DMS53 treated with DMSO at 0.1 percent for 48 hours (cell line): ENCODE results near the gene LRRC14B.

Experiments
- DNase-seq: peaks from one replicate; lab custom pipeline; 2025; ENCODE audit not compliant: unreplicated experiment; lab: John Stamatoyannopoulos, UW

The LRRC14B gene

DNA sequence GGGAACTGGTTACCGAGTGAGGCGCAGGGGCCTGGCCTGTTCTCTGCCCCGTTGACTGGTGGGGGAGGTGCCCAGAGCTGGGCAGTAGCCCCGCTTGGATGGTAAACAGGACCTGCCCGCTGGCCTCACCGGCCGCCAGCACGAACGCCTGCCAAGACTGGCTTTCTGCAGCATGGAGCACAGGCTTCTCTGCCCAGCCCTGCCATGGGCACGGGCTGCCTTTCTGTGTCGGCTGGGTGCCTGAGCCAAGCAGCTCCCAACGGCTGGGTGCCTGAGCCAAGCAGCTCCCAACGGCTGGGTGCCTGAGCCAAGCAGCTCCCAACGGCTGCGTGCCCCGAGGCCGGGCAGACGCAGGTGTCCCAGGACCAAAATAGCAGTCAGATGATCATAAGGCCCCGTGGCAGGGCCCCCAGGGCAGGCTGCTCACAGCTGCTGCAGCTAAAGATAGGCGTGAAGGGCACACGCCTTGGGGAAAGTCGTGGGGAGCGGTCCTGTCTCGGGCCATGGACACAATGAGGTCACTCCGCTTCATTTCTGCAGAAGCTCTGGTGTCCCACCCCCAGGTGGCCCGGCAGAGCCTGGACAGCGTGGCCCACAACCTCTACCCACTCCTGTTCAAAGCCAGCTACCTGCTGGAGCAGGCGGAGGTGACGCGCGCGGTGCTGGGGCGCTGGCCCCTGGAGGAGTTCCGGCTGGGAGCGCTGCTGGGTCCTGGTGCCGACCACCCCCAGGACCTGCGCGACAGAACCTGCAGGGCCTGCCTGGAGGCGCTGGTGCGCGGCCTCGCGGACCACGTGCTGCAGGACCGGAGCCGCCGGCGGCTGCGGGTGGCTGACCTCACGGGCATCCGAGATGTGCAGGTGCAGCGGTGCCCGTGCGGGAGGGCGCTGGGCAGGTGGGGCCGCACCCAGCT is at the start of gene LRRC14B:
TSS of gene LRRC14B (plus strand) at position 460 of the 913 bp plus-strand sequence. CDS start at position 504, 44 bp downstream.
- peak; percentile 68 for DNase-seq

DNA sequence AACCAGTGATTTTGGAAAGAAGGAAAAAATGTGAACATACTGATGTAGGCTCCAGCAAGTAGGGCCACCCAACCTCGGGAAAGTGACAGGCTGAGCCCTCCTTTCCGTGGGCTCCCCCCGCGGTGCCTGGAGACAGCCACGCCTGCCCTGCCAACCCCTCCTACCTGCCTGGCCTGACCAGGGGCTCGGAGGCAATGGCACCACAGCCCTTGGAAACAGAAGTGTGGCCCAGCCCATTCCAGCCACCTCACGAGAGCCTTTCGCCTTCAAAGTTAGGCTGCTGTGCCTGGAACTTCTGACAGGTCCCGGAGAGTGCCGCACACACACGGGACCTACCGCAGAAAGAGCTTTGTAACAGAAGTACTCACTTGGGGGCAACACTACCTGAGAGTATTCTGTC is 49.5 kb upstream of the LRRC14B start:
- no peak for DNase-seq

DNA sequence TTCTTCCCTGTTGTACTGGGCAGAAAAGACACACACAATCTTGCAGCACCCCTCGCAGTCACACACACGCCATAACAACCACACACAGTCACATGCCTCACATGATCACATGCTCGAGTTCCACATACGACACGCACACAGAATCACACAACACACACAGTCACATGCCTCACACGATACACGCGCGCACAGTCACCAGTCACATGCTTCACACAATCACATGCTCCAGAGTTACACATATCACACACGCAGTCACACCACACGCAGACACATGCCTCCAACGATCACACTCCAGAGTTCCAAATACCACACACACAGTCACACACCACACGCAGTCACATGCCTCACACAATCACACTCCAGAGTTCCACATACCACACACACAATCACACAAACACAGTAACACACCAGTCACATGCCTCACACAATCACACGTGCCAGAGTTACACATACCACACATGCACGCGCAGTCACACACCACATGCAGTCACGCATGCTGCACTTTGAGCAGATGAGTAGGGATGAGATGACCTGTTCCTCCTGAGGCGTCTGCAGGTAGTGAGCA is 49.0 kb upstream of the LRRC14B start:
- DNase-seq, result no peak

DNA sequence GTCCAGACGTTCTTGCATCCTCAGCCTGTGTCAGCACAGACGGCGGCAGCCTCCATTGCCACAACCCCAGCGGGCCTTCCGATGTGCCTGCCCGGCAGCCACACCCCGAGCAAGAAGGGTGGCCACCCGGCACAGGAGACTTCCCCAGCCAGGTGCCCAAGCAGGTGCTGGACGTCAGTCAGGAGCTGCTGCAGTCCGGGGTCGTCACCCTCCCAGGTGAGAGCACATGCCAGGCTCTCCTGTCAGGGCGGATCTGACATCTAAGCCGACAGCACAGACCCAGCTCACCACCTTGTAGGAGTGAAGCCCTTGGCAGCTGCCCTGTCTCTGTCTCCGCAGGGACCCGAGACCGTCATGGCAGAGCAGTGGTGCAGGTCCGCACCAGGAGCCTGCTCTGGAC is 48.3 kb upstream of the LRRC14B start:
- no peak for DNase-seq

DNA sequence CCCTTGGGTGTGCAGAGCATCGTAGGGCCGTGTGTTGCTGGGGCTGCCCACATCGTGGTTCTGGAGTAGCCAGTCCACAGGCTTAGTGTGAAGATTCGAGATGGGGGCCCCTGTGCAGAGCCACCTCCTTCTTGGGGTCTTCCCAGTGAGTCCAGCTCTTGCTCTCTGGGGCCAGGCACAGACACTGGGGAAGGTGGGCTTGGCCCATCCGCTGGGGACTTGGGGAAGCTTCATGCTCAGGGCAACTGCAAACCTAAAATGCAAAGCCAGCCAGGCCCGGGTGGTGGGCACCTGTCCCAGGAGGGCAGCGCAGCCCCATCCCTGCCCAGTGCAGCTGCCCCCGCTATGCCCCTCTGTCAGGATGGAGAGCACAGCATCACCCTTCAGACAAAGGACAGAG is 46.4 kb upstream of the LRRC14B start:
- no peak for DNase-seq

DNA sequence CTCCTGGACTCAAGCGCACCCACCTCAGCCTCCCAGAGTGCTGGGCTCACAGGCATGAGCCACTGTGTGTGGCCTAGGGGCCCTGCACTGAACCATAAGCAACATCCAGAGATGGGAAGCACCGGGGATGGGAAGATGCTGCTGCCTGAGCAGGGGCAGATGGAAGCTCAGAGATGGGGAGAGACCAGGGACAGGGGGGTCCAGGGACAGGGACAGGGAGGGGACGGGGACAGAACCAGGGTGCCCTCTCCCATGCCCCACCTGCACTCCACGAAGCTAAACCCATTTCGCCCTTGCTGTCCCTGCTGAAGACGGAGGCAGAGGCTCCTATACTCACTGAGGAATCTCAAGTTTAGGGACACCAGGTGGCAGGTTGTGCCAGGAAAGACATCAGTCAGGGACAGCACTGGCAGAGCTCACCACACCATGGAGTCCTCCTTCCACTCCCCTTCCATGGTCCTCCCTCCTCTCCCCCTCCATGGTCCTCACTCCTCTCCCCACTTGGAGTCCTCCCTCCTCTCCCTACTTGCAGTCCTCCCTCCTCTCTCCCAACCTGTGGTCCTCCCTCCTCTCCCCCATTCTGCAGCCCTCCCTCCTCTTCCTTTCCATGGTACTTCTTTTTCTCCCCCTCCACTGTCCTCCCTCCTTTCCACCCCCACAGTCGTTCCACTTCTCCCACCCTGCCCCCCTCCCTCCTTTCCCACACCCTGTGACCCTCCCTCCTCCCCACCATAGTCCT is 45.5 kb upstream of the LRRC14B start:
- no peak for DNase-seq

DNA sequence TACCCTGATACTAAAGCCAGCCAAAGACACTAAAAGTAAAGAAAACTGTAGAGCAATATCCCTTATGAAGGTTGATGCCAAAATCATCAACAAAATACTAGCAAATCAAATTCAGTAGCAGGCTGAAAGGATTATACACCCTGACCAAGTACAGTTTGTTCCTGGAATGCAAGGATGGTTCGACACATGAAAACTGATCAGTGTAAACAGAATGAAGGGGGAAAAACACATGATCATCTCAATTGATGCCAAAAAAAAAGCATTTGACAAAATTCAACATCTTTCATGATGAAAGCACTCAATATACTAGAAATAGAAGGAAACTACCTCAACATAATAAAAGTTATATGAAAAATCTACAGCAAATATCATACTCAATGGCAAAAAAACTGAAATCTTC is 43.5 kb upstream of the LRRC14B start:
- no peak for DNase-seq

DNA sequence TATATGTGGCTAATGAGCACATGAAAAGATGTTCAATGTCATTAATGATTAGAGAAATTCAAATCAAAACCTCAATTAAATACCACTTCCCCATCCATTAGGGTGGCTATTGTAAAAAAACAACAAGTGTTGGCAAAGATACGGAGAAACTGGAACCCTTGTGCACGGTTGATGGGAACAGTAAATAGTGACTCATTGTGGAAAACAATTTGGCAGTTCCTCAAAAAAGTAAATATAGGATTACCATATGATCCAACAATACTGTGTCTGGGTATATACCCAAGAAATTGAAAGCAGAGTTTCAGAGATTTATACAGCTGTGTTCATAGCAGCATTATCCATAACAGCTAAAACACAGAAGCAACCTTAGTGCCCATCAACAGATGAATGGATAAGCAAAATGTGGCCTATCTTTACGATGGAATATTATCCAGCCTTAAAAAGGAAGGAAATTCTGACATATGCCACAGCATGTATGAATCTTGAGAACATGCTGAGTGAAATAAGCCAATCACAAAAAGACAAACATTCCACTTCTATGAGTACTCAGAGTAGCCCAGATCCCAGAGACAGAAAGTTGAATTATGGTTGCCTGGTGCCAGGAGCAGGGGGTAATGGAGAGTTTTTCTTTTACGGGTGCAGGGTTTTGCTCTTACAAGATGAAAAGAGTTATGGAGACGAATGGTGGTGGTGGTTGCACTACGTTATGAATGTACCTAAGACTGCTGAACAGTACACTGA is 41.4 kb upstream of the LRRC14B start:
- DNase-seq, result peak; percentile 94

DNA sequence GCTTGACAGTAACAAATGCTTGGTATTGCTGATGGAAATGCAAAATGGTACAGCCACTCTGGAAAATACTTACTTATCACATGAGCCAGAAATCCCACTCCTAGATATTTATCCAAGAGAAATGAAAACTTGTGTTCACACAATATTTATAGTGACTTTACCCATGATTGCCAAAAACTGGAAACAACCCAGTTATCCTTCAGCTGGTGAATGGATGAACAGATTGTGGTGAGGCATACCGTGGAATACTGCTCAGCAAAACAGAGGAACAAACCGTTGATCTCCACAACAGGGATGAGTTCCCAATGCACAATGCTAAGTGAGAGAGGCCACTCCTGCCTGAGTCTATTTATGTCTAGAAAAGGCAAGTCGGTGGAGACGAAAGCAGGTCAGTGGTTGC is 40.5 kb upstream of the LRRC14B start:
- DNase-seq, result no peak

DNA sequence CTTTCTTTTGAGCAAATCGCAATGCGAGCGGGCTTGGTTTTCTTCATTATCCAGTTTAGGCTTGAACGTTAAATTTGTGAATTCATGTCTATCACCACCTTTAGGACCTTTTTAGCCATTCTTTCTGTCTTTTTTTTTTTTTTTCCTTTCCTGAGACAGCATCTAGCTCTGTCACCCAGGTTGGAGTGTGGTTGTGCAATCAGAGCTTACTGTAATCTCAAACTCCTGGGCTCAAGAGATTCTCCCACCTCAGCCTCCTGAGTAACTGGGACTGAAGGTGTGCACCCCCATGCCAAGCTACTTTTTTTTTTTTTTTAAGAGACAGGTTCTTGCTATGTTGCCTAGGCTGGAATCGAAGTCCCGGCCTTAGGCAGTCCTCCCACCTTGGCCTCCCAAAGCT is 39.2 kb upstream of the LRRC14B start:
- no peak for DNase-seq

DNA sequence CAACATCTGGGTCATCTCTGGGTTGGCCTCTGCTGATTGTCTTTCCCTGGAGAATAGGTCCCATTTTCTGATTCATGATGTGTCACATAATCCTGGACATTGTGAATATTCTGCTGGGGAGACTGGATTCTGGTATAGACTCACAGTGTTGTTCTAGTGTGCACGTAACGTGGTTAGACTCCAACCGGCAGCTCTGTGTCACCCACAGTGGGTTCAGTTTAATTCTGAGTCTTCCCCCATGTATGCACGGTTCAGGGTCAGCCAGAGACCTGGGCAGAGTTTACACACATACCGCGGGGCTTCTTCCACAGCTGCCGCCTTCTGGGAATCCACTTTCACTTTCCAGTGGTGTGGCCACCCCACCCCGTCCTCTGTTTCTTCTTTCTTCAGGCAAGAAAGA is 38.0 kb upstream of the LRRC14B start:
- no peak for DNase-seq

DNA sequence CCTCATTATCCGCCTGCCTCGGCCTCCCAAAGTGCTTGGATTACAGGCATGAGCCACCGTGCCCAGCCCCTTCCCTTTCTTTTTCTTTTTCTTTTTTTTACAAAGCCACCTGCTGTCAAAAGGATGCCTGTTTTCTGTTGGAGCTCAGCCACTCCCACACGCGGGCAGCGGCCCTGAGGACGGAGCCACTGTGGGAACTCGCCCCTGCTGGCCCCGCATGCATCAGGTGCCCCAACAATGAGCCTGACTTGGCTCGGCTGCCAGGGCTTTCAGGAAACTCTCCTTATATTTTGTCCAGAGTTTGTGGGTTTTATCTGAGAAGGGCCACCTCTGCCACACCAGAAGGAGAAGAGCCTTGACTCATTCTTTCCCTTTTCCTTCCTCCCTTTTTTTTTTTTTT is 37.1 kb upstream of the LRRC14B start:
- DNase-seq, result no peak

DNA sequence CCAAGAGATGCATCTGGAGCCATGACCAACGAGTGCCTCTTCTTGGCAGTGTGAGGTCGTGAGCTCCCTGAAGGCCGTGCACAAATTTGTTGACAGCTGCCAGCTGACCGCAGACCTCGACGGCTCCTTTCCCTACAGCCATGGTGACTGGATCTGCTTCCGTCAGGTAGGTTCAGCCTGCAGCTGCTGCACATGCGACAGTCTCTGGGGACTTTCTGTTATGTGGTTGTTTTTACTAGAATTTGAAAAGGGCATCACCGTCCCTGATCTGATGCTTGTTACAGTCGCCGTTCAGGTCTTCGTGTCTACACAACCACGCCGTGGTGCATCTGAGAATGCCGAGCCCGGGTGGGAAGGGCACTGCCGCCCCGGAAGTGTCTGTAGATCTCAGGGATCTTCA is 36.5 kb upstream of the LRRC14B start:
- DNase-seq, result no peak

DNA sequence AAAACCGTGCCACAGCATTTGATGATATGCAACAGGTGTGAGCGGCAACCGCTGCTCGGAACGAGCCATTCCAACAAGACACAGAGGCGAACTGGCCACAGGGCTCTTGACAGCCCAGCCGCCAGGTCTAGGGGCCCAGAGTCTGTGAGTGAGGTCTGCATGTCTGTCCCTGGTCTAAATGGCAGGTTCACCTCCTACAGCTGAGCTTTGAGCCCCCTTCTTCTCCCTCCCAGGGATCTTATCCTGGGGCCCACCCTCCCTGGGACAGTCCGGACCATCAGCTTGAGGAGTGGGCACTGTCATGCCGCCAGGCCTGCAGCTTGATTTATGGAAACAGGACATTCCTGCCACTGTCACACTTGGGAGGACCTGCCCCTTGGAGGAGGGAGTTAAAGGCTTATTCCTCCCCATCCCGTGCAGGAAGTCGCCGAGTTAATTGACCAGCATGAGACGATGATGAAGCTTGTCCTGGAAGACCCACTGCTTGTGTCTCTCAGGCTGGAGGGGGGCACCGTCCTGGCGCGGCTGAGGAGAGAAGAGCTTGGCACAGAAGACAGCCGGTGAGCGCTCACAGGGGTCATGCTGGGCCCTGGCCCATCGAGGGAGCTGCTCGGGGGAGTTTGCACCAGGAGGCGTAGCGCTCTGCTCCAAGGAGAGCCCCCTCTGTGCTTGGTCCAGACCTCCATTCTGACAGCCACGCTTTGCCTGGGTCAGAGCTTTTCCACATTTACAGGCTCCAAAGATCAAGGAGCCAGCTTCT is 35.5 kb upstream of the LRRC14B start:
- no peak for DNase-seq

DNA sequence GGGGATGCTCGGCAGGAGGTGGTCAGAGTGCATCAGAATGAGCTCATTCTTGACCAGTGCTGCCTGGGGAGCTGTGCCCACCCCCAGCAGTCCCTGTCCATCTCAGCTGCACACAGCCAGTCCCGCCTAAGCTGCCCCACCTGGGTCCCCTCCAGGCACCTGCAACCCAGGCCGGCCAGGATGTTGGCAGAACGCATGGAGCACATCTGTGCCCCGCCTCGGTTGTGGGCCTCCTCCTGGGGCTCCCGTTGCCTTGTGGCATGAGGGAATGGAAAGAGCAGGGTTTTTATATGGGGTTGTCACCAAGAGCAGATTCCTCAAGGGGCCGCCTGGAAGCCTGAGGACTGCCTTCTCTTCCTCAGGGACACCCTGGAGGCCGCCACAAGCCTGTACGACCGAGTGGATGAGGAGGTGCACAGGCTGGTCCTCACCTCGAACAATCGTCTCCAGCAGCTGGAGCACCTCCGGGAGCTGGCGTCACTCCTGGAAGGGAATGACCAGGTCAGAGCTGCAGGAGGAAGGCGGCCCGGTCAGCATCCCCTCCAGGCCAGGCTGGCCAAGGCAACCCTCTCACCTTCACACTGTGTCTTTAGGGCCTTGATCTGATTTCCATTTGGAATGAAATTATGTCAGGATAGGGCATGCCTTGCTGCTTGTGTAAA is 34.8 kb upstream of the LRRC14B start:
- DNase-seq, result no peak

DNA sequence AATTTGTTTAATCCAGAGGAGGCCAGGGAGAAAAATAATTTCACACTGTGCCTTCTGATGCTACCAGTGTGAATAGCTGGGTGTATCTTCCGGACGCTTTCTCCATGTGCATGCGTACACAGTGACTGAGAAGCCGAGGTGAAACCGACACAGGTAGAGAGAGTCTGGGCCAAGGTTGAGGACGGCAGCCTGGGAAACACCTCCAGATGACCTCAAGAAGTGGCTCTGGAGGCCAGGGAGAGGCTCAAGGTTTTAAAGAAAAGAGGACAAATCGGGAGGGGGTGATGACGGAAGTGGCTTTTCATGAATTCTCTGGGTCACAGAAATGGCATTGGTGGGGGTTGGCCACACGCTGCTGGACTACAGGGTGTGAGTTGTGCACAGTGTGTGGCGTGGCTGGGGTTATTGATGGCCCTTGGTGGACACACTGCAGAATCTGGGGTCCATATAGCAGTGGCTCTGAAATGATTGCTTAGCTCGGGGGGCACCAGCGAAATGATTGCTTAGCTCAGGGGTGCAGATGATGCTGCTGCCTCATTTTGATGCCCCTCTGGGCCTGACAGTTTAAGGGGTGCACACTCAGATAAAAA is 34.1 kb upstream of the LRRC14B start:
- DNase-seq, result no peak

DNA sequence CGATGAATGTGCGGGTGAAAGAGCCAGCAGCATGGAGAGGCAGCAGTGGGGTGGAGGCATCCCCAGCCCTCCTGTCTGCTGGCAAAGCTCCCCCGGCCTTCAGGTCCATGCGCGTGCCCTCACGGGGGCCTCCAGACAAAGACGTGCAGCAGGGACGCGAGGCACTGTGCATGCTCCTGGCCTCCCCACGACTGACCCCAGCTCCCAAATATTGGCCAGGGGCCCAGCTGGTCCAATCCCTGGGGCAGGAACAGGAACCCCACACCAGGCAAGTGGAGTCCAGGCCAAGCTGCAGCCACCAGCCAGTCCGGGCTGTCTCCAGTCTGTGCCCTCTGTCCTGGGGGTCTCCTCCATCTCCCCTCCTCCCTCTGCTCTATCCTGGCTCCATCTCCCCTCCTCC is 33.5 kb upstream of the LRRC14B start:
- DNase-seq, result no peak

DNA sequence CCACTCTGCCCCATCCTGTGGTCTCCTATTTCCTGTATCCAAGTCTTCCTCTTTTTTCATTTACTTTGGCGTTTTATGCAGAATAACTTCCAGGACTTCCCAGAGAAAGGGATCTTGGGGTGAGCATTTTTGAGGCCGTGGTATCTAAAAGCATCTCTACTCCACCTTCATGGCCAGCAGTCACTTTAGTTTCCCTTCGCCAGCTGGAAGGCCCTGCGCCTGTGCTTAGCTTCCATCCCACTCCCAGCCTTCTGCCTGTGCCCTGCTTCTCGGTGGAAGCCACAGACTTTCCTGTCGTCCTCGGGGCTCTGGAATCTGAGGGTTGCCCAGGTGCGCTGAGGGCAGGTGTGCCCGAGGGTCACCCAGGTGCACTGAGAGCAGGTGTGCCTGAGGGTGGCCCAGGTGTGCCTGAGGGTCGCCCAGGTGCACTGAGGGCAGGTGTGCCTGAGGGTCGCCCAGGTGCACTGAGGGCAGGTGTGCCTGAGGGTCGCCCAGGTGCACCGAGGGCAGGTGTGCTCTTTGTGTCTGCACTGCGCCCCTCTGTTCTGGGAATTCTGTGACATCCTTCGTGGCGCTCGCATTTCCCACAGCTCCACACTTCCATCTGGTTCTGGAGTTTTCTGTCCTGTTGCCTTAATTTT is 32.4 kb upstream of the LRRC14B start:
- no peak for DNase-seq
